Measurements from ENCODE around the gene SLC26A4. TPM values are rescaled to one million over a fixed set of nuclear protein-coding genes. Genes with fewer than 3 reads are reported as not detected.
"Not testable (repeated sequence)": the region's sequence is repeated elsewhere in the genome, so short reads cannot be mapped to it uniquely, and the experiment has no call there.

The SLC26A4 gene
- 1 to 10 TPM; 1.1 to 2.5 TPM for total RNA-seq

- Mint-ChIP-seq H3K27ac (peak within 1 kb of the TSS; percentile 90 to 92), H3K36me3 (no peaks in the 10 kb centered on the region), H3K9me3 (no peaks in the 10 kb centered on the region)
- DNase-seq (ENCODE audit: low spot score in 2 of 2) (peak; percentile 53 to 74), ATAC-seq (peak; percentile 70 to 82)
Measured at GRCh38 chr7:107660381-107661080, at the start of gene SLC26A4. Gene SLC26A4, plus strand, starts transcription at chr7:107660828. Its CDS starts 814 bp downstream, at chr7:107661642.

DNA sequence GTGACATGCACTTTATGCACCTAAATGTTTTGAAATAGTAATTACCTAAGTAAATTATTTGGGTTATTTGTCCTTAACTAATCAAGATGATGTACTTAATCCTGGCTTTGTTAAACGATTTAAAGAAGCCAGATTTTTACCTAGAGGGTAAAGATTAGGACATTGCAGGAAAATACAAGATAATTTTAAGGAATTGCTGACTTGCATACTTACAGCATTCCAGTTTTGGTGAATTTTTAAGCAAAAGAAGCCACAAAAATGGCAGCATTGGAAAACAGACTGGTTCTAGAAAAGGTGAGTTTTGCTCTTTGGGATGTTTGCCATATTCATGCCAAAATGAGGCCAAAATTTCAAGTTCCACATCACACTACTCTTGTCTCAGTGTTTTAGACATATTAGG lies 47.2 kb upstream of the SLC26A4 start:
- no peaks in the 10 kb centered on the region for H3K9me3 Mint-ChIP-seq
- no peak for DNase-seq (ENCODE audit: low spot score in 2 of 2)
- H3K36me3 Mint-ChIP-seq: peaks cover 0 to 12% of the 10 kb centered on the region in 2 donors
- no peak for ATAC-seq
- no peak overlapping the region for H3K27ac Mint-ChIP-seq

DNA sequence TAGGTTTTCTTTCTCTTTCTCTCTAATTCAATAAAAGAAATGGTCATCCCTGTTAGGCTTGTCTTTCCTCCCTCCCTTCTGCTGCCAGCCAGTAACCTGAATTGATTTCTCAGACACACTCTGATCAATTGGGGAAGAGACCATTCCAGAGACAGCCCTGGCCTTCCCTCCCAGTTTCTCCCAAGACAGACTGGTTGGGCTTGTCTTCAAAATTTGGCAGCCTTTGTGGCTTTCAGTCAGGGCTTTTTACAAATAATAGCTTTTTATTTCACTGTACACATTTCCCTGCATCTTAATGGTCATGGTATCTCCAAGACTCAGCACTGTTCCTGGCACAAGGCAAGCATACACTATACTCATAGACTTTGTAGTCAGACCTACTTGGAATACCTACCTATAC lies 46.7 kb upstream of the SLC26A4 start:
- DNase-seq (ENCODE audit: low spot score in 2 of 2) (no peak), ATAC-seq (no peak)
- H3K36me3 Mint-ChIP-seq: peaks cover 0 to 12% of the 10 kb centered on the region in 2 donors
- H3K9me3 Mint-ChIP-seq: no peaks in the 10 kb centered on the region
- no peak overlapping the region for H3K27ac Mint-ChIP-seq

- no peak for ATAC-seq
- H3K36me3 Mint-ChIP-seq: peaks cover 0 to 12% of the 10 kb centered on the region in 2 donors
Measured at GRCh38 chr7:107614425-107614824, 46.2 kb upstream of the SLC26A4 start.

GRCh38 chr7:107615910-107616680 lies 44.5 kb upstream of the SLC26A4 start:
- no peaks in the 10 kb centered on the region for H3K9me3 Mint-ChIP-seq
- H3K27ac Mint-ChIP-seq: peak overlapping the region in 1 of 2 donors; percentile 31
- H3K36me3 Mint-ChIP-seq: peaks cover 0 to 12% of the 10 kb centered on the region in 2 donors
- no peak for DNase-seq (ENCODE audit: low spot score in 2 of 2)
- no peak for ATAC-seq

More at GRCh38 chr7:107614425-107614824, 46.2 kb upstream of the SLC26A4 start:
- no peak for DNase-seq (ENCODE audit: low spot score in 2 of 2)
- Mint-ChIP-seq H3K9me3 (no peaks in the 10 kb centered on the region), H3K27ac (no peak overlapping the region)

- H3K36me3 Mint-ChIP-seq: no peaks in the 10 kb centered on the region
- H3K9me3 Mint-ChIP-seq: peaks cover 0 to 6% of the 10 kb centered on the region in 2 donors
- DNase-seq (ENCODE audit: low spot score in 2 of 2) (no peak), ATAC-seq (peak; percentile 79 to 82)
- H3K27ac Mint-ChIP-seq: no peak overlapping the region
Measured at GRCh38 chr7:107622429-107622828, 38.2 kb upstream of the SLC26A4 start.

GRCh38 chr7:107622894-107623293 lies 37.7 kb upstream of the SLC26A4 start:
- no peak overlapping the region for H3K27ac Mint-ChIP-seq
- ATAC-seq: no peak
- H3K9me3 Mint-ChIP-seq: peaks cover 0 to 6% of the 10 kb centered on the region in 2 donors
- H3K36me3 Mint-ChIP-seq: no peaks in the 10 kb centered on the region
- DNase-seq (ENCODE audit: low spot score in 2 of 2): no peak

GRCh38 chr7:107627002-107627401 lies 33.6 kb upstream of the SLC26A4 start:
- no peak overlapping the region for H3K27ac Mint-ChIP-seq
- H3K9me3 Mint-ChIP-seq: peaks cover 0 to 6% of the 10 kb centered on the region in 2 donors
- H3K36me3 Mint-ChIP-seq: no peaks in the 10 kb centered on the region
- ATAC-seq (no peak), DNase-seq (ENCODE audit: low spot score in 2 of 2) (no peak)

- Mint-ChIP-seq H3K36me3 (peaks cover 0 to 4% of the 10 kb centered on the region in 2 donors), H3K27ac (peak overlapping the region in 1 of 2 donors; percentile 35), H3K9me3 (peaks cover 0 to 6% of the 10 kb centered on the region in 2 donors)
- DNase-seq (ENCODE audit: low spot score in 2 of 2): no peak
- no peak for ATAC-seq
Measured at GRCh38 chr7:107628461-107629064, 32.1 kb upstream of the SLC26A4 start.

DNA sequence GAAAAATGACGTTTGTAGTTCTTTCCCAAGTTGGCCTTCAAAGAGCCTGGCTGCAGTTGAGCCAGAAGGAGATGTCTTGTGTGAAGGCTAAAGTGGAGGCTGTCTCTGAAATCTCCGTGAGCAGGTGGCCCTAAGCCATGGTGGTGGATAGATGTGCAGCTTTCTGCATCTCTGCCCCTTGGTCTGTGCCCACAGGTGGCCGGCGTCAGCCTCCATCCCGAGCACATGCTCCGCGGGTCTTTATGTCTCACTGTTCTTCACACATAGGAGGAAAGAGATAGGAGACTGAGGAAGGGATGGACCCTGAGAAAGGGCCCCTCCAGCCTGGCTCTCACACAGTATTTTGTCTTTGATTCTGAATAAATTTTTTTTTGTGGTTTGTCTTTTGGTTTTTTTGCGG lies 30.3 kb upstream of the SLC26A4 start:
- Mint-ChIP-seq H3K36me3 (peaks cover 0 to 4% of the 10 kb centered on the region in 2 donors), H3K27ac (no peak overlapping the region), H3K9me3 (peaks cover 0 to 6% of the 10 kb centered on the region in 2 donors)
- ATAC-seq (no peak), DNase-seq (ENCODE audit: low spot score in 2 of 2) (no peak)

DNA sequence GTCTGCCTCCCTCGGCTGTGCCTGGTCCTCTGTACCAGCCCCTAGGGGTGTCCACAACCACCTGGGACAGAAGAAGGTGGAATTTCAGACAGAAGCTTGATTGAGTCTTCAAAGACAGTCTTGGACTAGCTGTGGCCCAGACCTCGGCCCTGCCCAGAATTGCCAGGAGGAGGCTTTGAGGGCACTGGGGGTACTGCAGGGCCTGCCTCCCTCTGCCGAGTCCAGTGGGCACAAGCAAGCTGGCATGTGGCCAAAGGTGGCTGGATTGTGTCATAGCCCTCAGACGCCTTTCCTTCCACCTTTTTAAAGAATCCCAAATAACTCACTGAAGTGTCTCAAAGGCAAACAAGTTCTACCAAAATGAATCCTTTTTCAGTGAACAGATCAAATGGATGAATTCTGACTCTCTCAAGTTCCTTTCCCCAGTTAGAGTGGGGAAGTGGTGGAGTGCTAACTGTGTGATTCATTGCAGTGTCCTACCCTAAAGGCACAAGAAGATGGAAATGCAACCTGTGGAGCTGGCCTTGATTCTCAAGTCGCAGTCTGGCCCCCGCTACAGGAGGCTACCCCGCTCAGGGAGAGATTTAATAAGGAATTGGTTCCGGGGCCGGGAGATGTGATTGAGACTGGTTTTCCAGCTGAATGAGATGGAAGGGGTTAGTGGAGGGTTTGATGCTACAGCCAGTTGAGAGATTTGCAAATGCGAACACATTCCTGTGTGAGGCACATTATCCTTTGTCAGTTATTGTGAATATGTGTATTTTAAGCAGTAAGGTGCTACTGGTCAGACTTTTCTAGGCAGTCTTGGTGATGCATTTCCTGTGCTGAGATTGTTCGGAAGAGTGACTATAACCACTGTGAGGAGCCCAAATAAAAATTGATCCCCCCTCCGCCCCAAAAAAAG lies 28.8 kb upstream of the SLC26A4 start:
- H3K36me3 Mint-ChIP-seq: peaks cover 0 to 4% of the 10 kb centered on the region in 2 donors
- no peak overlapping the region for H3K27ac Mint-ChIP-seq
- no peak for ATAC-seq
- DNase-seq (ENCODE audit: low spot score in 2 of 2): no peak
- peaks cover 0 to 5% of the 10 kb centered on the region in 2 donors for H3K9me3 Mint-ChIP-seq

DNA sequence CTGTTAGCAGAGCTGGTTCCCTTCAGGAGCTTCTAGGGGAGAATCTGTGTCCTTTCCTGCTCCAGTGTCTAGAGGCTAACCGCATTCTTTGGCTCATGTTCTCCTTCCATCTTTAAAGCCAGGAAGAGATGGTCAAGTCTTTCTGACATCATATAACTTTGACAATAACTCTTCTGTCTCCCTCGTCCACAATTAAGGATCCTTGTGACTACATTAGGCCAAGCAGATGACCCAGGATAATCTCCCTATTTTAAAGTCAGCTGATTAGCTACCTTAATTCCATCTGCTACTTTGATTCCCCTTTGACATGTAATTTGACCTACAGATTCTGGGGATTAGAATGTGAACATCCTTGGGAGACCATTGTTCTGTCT lies 28.1 kb upstream of the SLC26A4 start:
- Mint-ChIP-seq H3K9me3 (no peaks in the 10 kb centered on the region), H3K27ac (no peak overlapping the region), H3K36me3 (peaks cover 0 to 4% of the 10 kb centered on the region in 2 donors)
- ATAC-seq (no peak), DNase-seq (ENCODE audit: low spot score in 2 of 2) (no peak)

GRCh38 chr7:107638594-107638993 lies 22.0 kb upstream of the SLC26A4 start:
- peaks cover 0 to 6% of the 10 kb centered on the region in 2 donors for H3K36me3 Mint-ChIP-seq
- no peaks in the 10 kb centered on the region for H3K9me3 Mint-ChIP-seq
- no peak overlapping the region for H3K27ac Mint-ChIP-seq
- ATAC-seq (no peak), DNase-seq (ENCODE audit: low spot score in 2 of 2) (no peak)

DNA sequence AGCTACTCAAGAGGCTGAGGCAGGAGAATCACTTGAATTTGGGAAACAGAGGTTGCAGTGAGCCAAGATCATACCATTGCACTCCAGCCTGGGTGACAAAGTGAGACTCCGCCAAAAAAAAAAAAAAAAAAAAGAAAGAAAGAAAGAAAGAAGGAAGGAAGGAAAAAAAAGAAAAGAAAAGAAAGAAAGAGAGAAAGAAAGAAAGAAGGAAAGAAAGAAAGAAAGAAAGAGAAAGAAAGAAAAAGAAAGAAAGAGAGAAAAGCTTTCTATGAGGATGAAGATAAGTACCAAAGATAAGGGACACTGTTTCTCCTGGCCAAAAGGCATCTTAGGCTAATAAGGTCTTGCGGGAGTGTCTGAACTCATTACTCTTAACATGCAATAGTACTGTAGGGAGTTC lies 21.6 kb upstream of the SLC26A4 start:
- DNase-seq (ENCODE audit: low spot score in 2 of 2); H3K36me3 Mint-ChIP-seq; ATAC-seq; H3K27ac Mint-ChIP-seq; H3K9me3 Mint-ChIP-seq: not testable (repeated sequence)

GRCh38 chr7:107641676-107642075 lies 19.0 kb upstream of the SLC26A4 start:
- ATAC-seq (no peak), DNase-seq (ENCODE audit: low spot score in 2 of 2) (no peak)
- H3K36me3 Mint-ChIP-seq: peaks cover 0 to 6% of the 10 kb centered on the region in 2 donors
- H3K27ac Mint-ChIP-seq: no peak overlapping the region
- peaks cover 0 to 8% of the 10 kb centered on the region in 2 donors for H3K9me3 Mint-ChIP-seq

GRCh38 chr7:107642501-107642900 lies 18.1 kb upstream of the SLC26A4 start:
- no peak overlapping the region for H3K27ac Mint-ChIP-seq

More at GRCh38 chr7:107642501-107642900, 18.1 kb upstream of the SLC26A4 start:
- DNase-seq (ENCODE audit: low spot score in 2 of 2) (no peak), ATAC-seq (no peak)
- Mint-ChIP-seq H3K36me3 (peaks cover 0 to 6% of the 10 kb centered on the region in 2 donors), H3K9me3 (peaks cover 0 to 8% of the 10 kb centered on the region in 2 donors)

All from activated naive CD4-positive, alpha-beta T cell treated with anti-CD3 and anti-CD28 coated beads, Interleukin-2, amount 50 U/mL, for 72 hours (primary cell).